Measurements from ENCODE around the gene BNIP5. TPM values are rescaled to one million over a fixed set of nuclear protein-coding genes. Genes with fewer than 3 reads are reported as not detected.
"Not testable (repeated sequence)": the region's sequence is repeated elsewhere in the genome, so short reads cannot be mapped to it uniquely, and the experiment has no call there.

The BNIP5 gene
- total RNA-seq, 2 experiments from 2014 or later, result not detected

GRCh38 chr6:36346486-36347273, 10.0 kb upstream of the BNIP5 start:
- no peaks in the 10 kb centered on the region for H3K9me3 Mint-ChIP-seq (ENCODE audit: low read depth)

DNA sequence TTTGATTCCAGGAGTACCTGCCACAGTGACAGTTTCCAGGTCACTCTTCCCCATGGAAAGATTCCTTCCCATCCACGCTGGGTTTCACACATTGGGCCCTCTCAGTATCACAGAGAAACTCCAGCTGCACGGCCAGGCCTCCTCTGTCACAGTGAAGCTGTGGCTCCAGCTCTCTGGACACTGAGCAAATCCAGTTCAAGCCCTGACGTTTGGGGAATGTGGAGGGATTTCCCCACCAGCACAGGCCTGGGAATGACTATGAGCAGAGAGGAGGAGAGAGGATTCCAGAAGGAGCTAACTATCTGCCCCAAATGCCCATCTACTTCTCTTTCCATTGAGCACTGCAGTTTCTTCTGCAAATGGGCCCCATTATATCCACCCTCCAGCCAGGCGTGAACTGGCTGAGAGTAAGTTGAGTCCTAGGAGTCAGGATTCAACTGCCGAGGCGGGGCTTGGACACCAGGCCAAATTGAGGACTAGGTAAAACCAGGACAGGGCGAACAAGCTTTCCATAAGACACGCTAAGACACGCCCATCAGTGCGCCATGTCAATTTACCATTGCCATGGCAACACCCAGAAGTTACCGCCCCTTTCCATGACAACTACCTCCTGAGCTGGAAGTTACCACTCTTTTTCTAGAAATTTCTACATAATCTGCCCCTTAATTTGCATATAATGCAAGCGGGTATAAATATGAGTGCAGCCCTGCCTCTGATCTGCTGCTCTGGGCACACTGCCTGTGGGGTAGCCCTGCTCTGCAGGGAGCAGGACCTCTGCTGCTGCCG, 9.2 kb upstream of the BNIP5 start:
- H3K4me1 Mint-ChIP-seq, result peaks cover under 1% of the 10 kb centered on the region
- CTCF ChIA-PET, result interaction anchor here (0.7 to 3.5 kb wide), 3 partner anchors 14 to 1041 kb away, joined by 3 to 22 read pairs (median 3); no protein-coding TSS in a partner anchor
- H3K4me3 Mint-ChIP-seq, result no peak overlapping the region
- H3K27ac Mint-ChIP-seq, result no peak overlapping the region
- DNase-seq (no peak), ATAC-seq (no peak)
- no peaks in the 10 kb centered on the region for H3K36me3 Mint-ChIP-seq
- peaks cover 18% of the 10 kb centered on the region for H3K27me3 Mint-ChIP-seq
- H3K9me3 Mint-ChIP-seq (ENCODE audit: low read depth), result no peaks in the 10 kb centered on the region

More at GRCh38 chr6:36346486-36347273, 10.0 kb upstream of the BNIP5 start:
- Mint-ChIP-seq H3K27ac (no peak overlapping the region), H3K4me1 (no peaks in the 10 kb centered on the region), H3K27me3 (peaks cover 16% of the 10 kb centered on the region), H3K4me3 (no peak overlapping the region), H3K36me3 (no peaks in the 10 kb centered on the region)
- ATAC-seq (no peak), DNase-seq (no peak)
- CTCF ChIA-PET, result interaction anchor here (1.0 to 3.5 kb wide), 2 partner anchors 13 to 44 kb away, joined by 3 to 22 read pairs; no protein-coding TSS in a partner anchor

GRCh38 chr6:36343109-36343680, 6.5 kb upstream of the BNIP5 start:
- CTCF ChIA-PET, result interaction anchor here (0.8 kb wide), 2 partner anchors 8 to 496 kb away, joined by 3 to 4 read pairs; no protein-coding TSS in a partner anchor

GRCh38 chr6:36340618-36341454, 4.1 kb upstream of the BNIP5 start:
- no peaks in the 10 kb centered on the region for H3K9me3 Mint-ChIP-seq (ENCODE audit: low read depth)
- H3K27me3 Mint-ChIP-seq, result peaks cover 36% of the 10 kb centered on the region
- H3K4me1 Mint-ChIP-seq, result peaks cover 22% of the 10 kb centered on the region
- H3K36me3 Mint-ChIP-seq, result no peaks in the 10 kb centered on the region
- no peak overlapping the region for H3K27ac Mint-ChIP-seq
- no peak overlapping the region for H3K4me3 Mint-ChIP-seq
- CTCF ChIA-PET, result interaction anchor here (0.6 to 6.7 kb wide), 43 partner anchors 8 to 418 kb away, joined by 3 to 91 read pairs (median 4); no protein-coding TSS in a partner anchor
- peak; percentile 86 for ATAC-seq
- peak; percentile 79 for DNase-seq

More at GRCh38 chr6:36343109-36343680, 6.5 kb upstream of the BNIP5 start:
- H3K9me3 Mint-ChIP-seq (ENCODE audit: low read depth), result no peaks in the 10 kb centered on the region
- H3K27me3 Mint-ChIP-seq, result peaks cover 30% of the 10 kb centered on the region
- no peak for ATAC-seq
- H3K27ac Mint-ChIP-seq, result no peak overlapping the region
- no peak overlapping the region for H3K4me3 Mint-ChIP-seq
- H3K4me1 Mint-ChIP-seq, result peaks cover 13% of the 10 kb centered on the region
- no peak for DNase-seq
- H3K36me3 Mint-ChIP-seq, result no peaks in the 10 kb centered on the region

- Mint-ChIP-seq H3K4me3 (no peak overlapping the region), H3K27ac (no peak overlapping the region), H3K27me3 (peaks cover 42% of the 10 kb centered on the region), H3K9me3 (ENCODE audit: low read depth) (no peaks in the 10 kb centered on the region), H3K4me1 (peaks cover 22% of the 10 kb centered on the region), H3K36me3 (no peaks in the 10 kb centered on the region)
- CTCF ChIA-PET, result interaction anchor here (0.7 to 6.7 kb wide), 17 partner anchors 11 to 311 kb away, joined by 3 to 91 read pairs (median 4); no protein-coding TSS in a partner anchor
- ATAC-seq (no peak), DNase-seq (no peak)
These were observed 3.6 kb upstream of the BNIP5 start for GRCh38 chr6:36340306-36340617.

- H3K9me3 Mint-ChIP-seq (ENCODE audit: low read depth), result no peaks in the 10 kb centered on the region
- peaks cover 53% of the 10 kb centered on the region for H3K27me3 Mint-ChIP-seq
- peaks cover 22% of the 10 kb centered on the region for H3K4me1 Mint-ChIP-seq
- ATAC-seq, result no peak
- CTCF ChIA-PET, result interaction anchor here (0.6 to 6.7 kb wide), 3 partner anchors 9 to 20 kb away, joined by 3 to 91 read pairs (median 5); no protein-coding TSS in a partner anchor
- no peaks in the 10 kb centered on the region for H3K36me3 Mint-ChIP-seq
- H3K4me3 Mint-ChIP-seq, result no peak overlapping the region
- DNase-seq, result no peak
- H3K27ac Mint-ChIP-seq, result no peak overlapping the region
These were observed 2.5 kb upstream of the BNIP5 start for GRCh38 chr6:36339146-36339545.

DNA sequence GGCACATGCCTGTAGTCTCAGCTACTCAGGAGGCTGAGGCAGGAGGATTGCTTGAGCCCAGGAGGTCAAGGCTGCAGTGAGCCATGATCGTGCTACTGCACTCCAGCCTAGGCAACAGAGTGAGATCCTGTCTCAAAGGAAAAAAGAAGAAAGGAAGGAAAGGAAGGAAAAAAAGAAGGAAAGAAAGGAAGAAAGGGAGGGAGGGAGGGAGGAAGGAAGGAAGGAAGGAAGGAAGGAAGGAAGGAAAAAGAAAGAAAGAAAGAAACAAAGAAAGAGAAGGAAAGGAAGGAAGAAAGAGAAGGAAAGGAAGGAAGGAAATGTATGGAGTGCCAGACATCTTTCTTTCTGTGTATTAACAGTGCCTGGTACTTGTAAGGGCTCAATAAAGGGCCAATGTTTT, 1.5 kb upstream of the BNIP5 start:
- peaks cover 63% of the 10 kb centered on the region for H3K27me3 Mint-ChIP-seq
- not testable (repeated sequence) for ATAC-seq; H3K4me3 Mint-ChIP-seq; H3K36me3 Mint-ChIP-seq; DNase-seq; H3K9me3 Mint-ChIP-seq (ENCODE audit: low read depth)
- peaks cover 22% of the 10 kb centered on the region for H3K4me1 Mint-ChIP-seq
- CTCF ChIA-PET, result interaction anchor here (6.7 kb wide), 1 partner anchor 21 kb away, joined by 91 read pairs; no protein-coding TSS in a partner anchor
- peak overlapping the region; percentile 21 for H3K27ac Mint-ChIP-seq

DNA sequence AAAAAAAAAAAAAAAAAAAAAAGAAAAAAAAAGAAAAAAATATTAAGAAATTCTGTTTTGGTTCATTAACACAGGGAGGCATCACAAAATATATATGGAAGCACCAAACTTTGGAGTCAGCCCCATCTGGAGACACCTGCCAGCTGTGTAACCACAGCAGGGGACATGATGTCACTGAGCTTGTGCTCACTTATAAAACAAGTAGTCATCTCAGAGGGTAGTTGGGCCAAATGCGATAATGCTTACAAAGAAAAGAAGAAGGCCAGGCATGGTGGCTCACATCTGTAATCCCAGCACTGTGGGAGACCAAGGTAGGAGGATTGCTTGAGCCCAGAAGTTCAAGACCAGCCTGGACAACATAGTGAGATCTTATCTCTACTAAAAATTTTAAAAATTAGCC, 1.1 kb upstream of the BNIP5 start:
- CTCF ChIA-PET, result interaction anchor here (6.7 kb wide), 1 partner anchor 22 kb away, joined by 91 read pairs; no protein-coding TSS in a partner anchor
- Mint-ChIP-seq H3K27me3 (peaks cover 64% of the 10 kb centered on the region), H3K9me3 (ENCODE audit: low read depth) (no peaks in the 10 kb centered on the region), H3K36me3 (no peaks in the 10 kb centered on the region), H3K4me1 (peaks cover 22% of the 10 kb centered on the region), H3K4me3 (no peak overlapping the region), H3K27ac (no peak overlapping the region)
- ATAC-seq (no peak), DNase-seq (no peak)

- CTCF ChIA-PET, result interaction anchor here (6.7 kb wide), 1 partner anchor 23 kb away, joined by 91 read pairs; no protein-coding TSS in a partner anchor
- no peak overlapping the region for H3K27ac Mint-ChIP-seq
- ATAC-seq (no peak), DNase-seq (no peak)
- peaks cover 64% of the 10 kb centered on the region for H3K27me3 Mint-ChIP-seq
- H3K4me3 Mint-ChIP-seq, result no peak overlapping the region
- no peaks in the 10 kb centered on the region for H3K9me3 Mint-ChIP-seq (ENCODE audit: low read depth)
- H3K4me1 Mint-ChIP-seq, result peaks cover 22% of the 10 kb centered on the region
- H3K36me3 Mint-ChIP-seq, result no peaks in the 10 kb centered on the region
These were observed 429 bp downstream of the BNIP5 start for GRCh38 chr6:36336208-36336710.

- no peak for ATAC-seq
- Mint-ChIP-seq H3K27ac (no peak overlapping the region), H3K4me3 (no peak overlapping the region), H3K36me3 (no peaks in the 10 kb centered on the region), H3K27me3 (peaks cover 61% of the 10 kb centered on the region), H3K4me1 (peaks cover 18% of the 10 kb centered on the region), H3K9me3 (ENCODE audit: low read depth) (no peaks in the 10 kb centered on the region)
- CTCF ChIA-PET, result interaction anchor here (6.7 kb wide), 1 partner anchor 24 kb away, joined by 91 read pairs; no protein-coding TSS in a partner anchor
- DNase-seq, result no peak
These were observed 1.1 kb downstream of the BNIP5 start for GRCh38 chr6:36335465-36336207.

DNA sequence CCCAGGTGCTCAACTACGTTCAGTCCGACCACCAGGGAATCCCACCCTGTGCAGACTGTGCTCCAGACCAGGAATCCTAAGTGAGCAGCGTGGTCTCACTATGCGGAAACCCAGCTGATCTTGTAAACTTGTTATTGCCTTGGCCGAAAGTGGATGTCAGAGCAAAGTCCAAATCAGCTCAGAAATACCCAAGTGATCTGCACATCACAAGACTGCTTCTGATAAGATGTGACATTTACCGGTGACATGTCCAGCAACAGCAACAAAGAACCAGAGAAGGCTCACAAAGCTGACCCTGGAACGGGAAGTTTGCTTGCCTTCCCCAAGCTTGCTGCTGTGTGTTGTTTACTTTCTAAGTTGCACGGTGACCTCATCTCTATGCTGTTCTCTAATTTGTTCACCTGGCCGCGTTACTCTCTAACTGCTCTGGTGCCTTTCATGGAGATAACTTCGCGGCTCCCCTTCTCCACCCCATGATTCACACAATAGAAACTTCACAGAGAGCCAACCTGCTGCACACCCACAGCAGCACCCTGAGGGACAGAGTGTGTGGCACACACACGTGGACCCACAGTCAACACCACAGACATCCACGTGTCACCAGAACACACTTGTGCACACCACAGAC, 1.7 kb downstream of the BNIP5 start:
- CTCF ChIA-PET, result interaction anchor here (1.7 kb wide), 1 partner anchor 33 kb away, joined by 5 read pairs; no protein-coding TSS in a partner anchor
- Mint-ChIP-seq H3K27ac (no peak overlapping the region), H3K27me3 (peaks cover 54% of the 10 kb centered on the region)

More for the DNA sequence above, 1.7 kb downstream of the BNIP5 start:
- H3K4me1 Mint-ChIP-seq, result peaks cover 17% of the 10 kb centered on the region
- H3K36me3 Mint-ChIP-seq, result no peaks in the 10 kb centered on the region
- DNase-seq (no peak), ATAC-seq (no peak)
- no peak overlapping the region for H3K4me3 Mint-ChIP-seq
- H3K9me3 Mint-ChIP-seq (ENCODE audit: low read depth), result no peaks in the 10 kb centered on the region
